Gastroesophageal sphincter (tissue), 4 donors: ENCODE results near the gene IL16. TPM values are rescaled to one million over a fixed set of nuclear protein-coding genes. Genes with fewer than 3 reads are reported as not detected.
A peak's percentile ranks its signal among the peaks of the same experiment; 100 is the strongest.

Experiments
- ATAC-seq: fragments of 150-250 bp; one replicate; pipeline ENCODE4 v1.9.1; 2016; ENCODE audit warnings: mild to moderate bottlenecking, moderate library complexity
- H3K27ac ChIP-seq, 4 donors: fragments of 200-600 bp; sonication (generic) in 3 of 4; 1 replicate in 3 of 4; 2 replicates in 1 of 4; pipeline ENCODE4 v1.5.1; 2016 to 2019
- H3K27me3 ChIP-seq: fragments of 200-600 bp; sonication (generic); one replicate; pipeline ENCODE4 v1.5.1; 2019
- H3K36me3 ChIP-seq, 2 donors: fragments of 200-600 bp; sonication (generic); one replicate each; pipeline ENCODE4 v1.5.1; 2019; ENCODE audit warnings: control low read depth in 1 of 2
- H3K4me1 ChIP-seq, 3 donors: fragments of 200-600 bp; sonication (generic); 1 replicate in 2 of 3; 2 replicates in 1 of 3; pipeline ENCODE4 v1.5.1; 2016 to 2019; ENCODE audit warnings: control low read depth in 2 of 3
- H3K4me3 ChIP-seq, 2 donors: fragments of 200-600 bp; sonication (generic); one replicate each; pipeline ENCODE4 v1.5.1; 2019; ENCODE audit warnings: mild to moderate bottlenecking in 1 of 2, moderate library complexity in 1 of 2
- H3K9me3 ChIP-seq, 3 donors: fragments of 200-600 bp; sonication (generic); one replicate each; pipeline ENCODE4 v1.5.1; 2017 to 2019; ENCODE audit warnings: control low read depth in 2 of 3
- CTCF ChIP-seq, 4 experiments: fragments of 200-600 bp in 2 of 4; fragments of 450-650 bp in 2 of 4; sonication (generic) in 1 of 4; IDR thresholded peaks; one replicate each; pipeline ENCODE4 v1.5.1; 2017 to 2019; ENCODE audit warnings: antibody characterized with exemption in 4 of 4, mild to moderate bottlenecking in 2 of 4, moderate library complexity in 2 of 4
- EP300 ChIP-seq: sonication (generic); formaldehyde crosslinking; IDR thresholded peaks from one replicate; pipeline ENCODE4 v1.6.1; 2017; ENCODE audit warnings: antibody characterized with exemption, mild to moderate bottlenecking
- POLR2A ChIP-seq, 2 donors: fragments of 450-650 bp; IDR thresholded peaks; one replicate each; pipeline ENCODE4 v1.6.1; 2017; ENCODE audit warnings: antibody characterized with exemption in 2 of 2, mild to moderate bottlenecking in 2 of 2, moderate library complexity in 1 of 2
- POLR2AphosphoS5 ChIP-seq: sonication (generic); formaldehyde crosslinking; IDR thresholded peaks from one replicate; pipeline ENCODE4 v1.6.1; 2017; ENCODE audit warnings: antibody characterized with exemption
- WGBS, 2 donors: methylation state at CpG; one replicate each; pipeline ENCODE4 v1.1.5; 2018; ENCODE audit warnings: low coverage in 1 of 2; 5-methylcytosine and 5-hydroxymethylcytosine counted together
- total RNA-seq, 4 donors: library from RNA; depleted of rRNA; stranded (reverse); fragments of >200 nt; gene quantifications; one replicate each; pipeline ENCODE4 v1.1.0, GENCODE V29; 2016

Gene IL16
- total RNA-seq: 10 to 100 TPM; 15.0 to 35.2 (median 23.6) TPM

- Histone ChIP-seq H3K9me3 (no peaks in the 10 kb centered on the region), H3K4me3 (no peak within 1 kb of the TSS), H3K36me3 (no peaks in the 10 kb centered on the region), H3K27me3 (peaks cover 14% of the 10 kb centered on the region), H3K27ac (peak within 1 kb of the TSS in 2 of 4 donors; percentile 12 to 17), H3K4me1 (peaks cover 0 to 19% (median 0%) of the 10 kb centered on the region in 3 donors)
- TF ChIP-seq CTCF (IDR thresholded peaks at IDR 0.05) (no peak), EP300 (no peak), POLR2A (IDR thresholded peaks at IDR 0.05) (no peak), POLR2AphosphoS5 (no peak)
- WGBS, 2 donors: 66 to 90% methylated on average over 3 to 4 of the region's 16 CpGs
- no peak for ATAC-seq
Observed at GRCh38 chr15:81196576-81197254, at the start of gene IL16. IL16 (plus strand) TSS chr15:81196879; CDS start chr15:81225400, 28,521 bp downstream.

GRCh38 chr15:81151389-81151788 is 45.3 kb upstream of the IL16 start:
- 63 to 76% methylated on average over 6 to 7 of the region's 7 CpGs for WGBS, 2 donors
- H3K27me3 ChIP-seq: no peaks in the 10 kb centered on the region
- H3K36me3 ChIP-seq: no peaks in the 10 kb centered on the region
- no peaks in the 10 kb centered on the region for H3K9me3 ChIP-seq
- TF ChIP-seq POLR2AphosphoS5 (no peak), CTCF (IDR thresholded peaks at IDR 0.05) (no peak), POLR2A (IDR thresholded peaks at IDR 0.05) (no peak), EP300 (no peak)
- ATAC-seq: no peak
- H3K4me3 ChIP-seq: no peak overlapping the region
- no peaks in the 10 kb centered on the region for H3K4me1 ChIP-seq
- no peak overlapping the region for H3K27ac ChIP-seq

- Histone ChIP-seq H3K36me3 (no peaks in the 10 kb centered on the region), H3K9me3 (no peaks in the 10 kb centered on the region), H3K4me3 (no peak overlapping the region), H3K4me1 (no peaks in the 10 kb centered on the region), H3K27ac (no peak overlapping the region), H3K27me3 (no peaks in the 10 kb centered on the region)
- 93% methylated on average over 3 to 4 of the region's 4 CpGs for WGBS, 2 donors
- ATAC-seq: no peak
- no peak for TF ChIP-seq POLR2A (IDR thresholded peaks at IDR 0.05)
- TF ChIP-seq POLR2AphosphoS5: no peak
Observed at GRCh38 chr15:81152339-81152738, 44.3 kb upstream of the IL16 start.

GRCh38 chr15:81152799-81153198 is 43.9 kb upstream of the IL16 start:
- Histone ChIP-seq H3K36me3 (no peaks in the 10 kb centered on the region), H3K4me3 (no peak overlapping the region), H3K27ac (no peak overlapping the region), H3K9me3 (no peaks in the 10 kb centered on the region), H3K27me3 (no peaks in the 10 kb centered on the region), H3K4me1 (no peaks in the 10 kb centered on the region)
- TF ChIP-seq POLR2AphosphoS5 (no peak), CTCF (IDR thresholded peaks at IDR 0.05) (no peak), EP300 (no peak), POLR2A (IDR thresholded peaks at IDR 0.05) (no peak)
- no peak for ATAC-seq
- 73 to 92% methylated on average over 4 of the region's 4 CpGs for WGBS, 2 donors

GRCh38 chr15:81155375-81156218 is 41.1 kb upstream of the IL16 start:
- peak; percentile 64 for ATAC-seq
- no peaks in the 10 kb centered on the region for H3K27me3 ChIP-seq
- TF ChIP-seq POLR2A (IDR thresholded peaks at IDR 0.05): no peak
- no peak for TF ChIP-seq EP300
- no peak for TF ChIP-seq POLR2AphosphoS5
- peak in 3 of 4 experiments; percentile 57 to 63 (median 60) for TF ChIP-seq CTCF (IDR thresholded peaks at IDR 0.05)
- 39 to 69% methylated on average over 8 to 9 of the region's 10 CpGs for WGBS, 2 donors
- H3K4me1 ChIP-seq: peaks cover 0 to 9% (median 3%) of the 10 kb centered on the region in 3 donors
- no peaks in the 10 kb centered on the region for H3K36me3 ChIP-seq
- no peak overlapping the region for H3K4me3 ChIP-seq
- no peaks in the 10 kb centered on the region for H3K9me3 ChIP-seq
- peak overlapping the region in 2 of 4 donors; percentile 24 to 46 for H3K27ac ChIP-seq
